Transverse colon (tissue), 4 donors: ENCODE results near the gene TNFRSF11A. TPM values are rescaled to one million over a fixed set of nuclear protein-coding genes. Genes with fewer than 3 reads are reported as not detected.

Experiments
- DNase-seq: peaks from one replicate; pipeline ENCODE4 v3.0.0-alpha.2; 2019
- H3K27ac ChIP-seq, 4 donors: fragments of 200-600 bp; sonication (generic); 2 replicates each; pipeline ENCODE4 v1.5.1; 2016 to 2018; ENCODE audit warnings: inconsistent platforms in 4 of 4
- H3K27me3 ChIP-seq: fragments of 200-600 bp; sonication (generic); 2 replicates; pipeline ENCODE4 v1.5.1; 2017; ENCODE audit warnings: inconsistent platforms
- H3K36me3 ChIP-seq, 4 donors: fragments of 200-600 bp; sonication (generic); 2 replicates each; pipeline ENCODE4 v1.5.1; 2017 to 2019; ENCODE audit warnings: inconsistent platforms in 4 of 4
- H3K4me1 ChIP-seq, 4 donors: fragments of 200-600 bp; sonication (generic); 2 replicates each; pipeline ENCODE4 v1.5.1; 2017 to 2020; ENCODE audit warnings: inconsistent platforms in 4 of 4
- H3K4me3 ChIP-seq, 4 donors: fragments of 200-600 bp; sonication (generic); 1 replicate in 1 of 4; 2 replicates in 3 of 4; pipeline versions ENCODE4 v1.5.1 to v1.6.1; 2017 to 2019; ENCODE audit warnings: inconsistent platforms in 4 of 4
- H3K9me3 ChIP-seq, 2 donors: fragments of 200-600 bp; sonication (generic); 2 replicates each; pipeline ENCODE4 v1.5.1; 2017 to 2019; ENCODE audit warnings: inconsistent platforms in 2 of 2
- EP300 ChIP-seq: sonication (generic); formaldehyde crosslinking; IDR thresholded peaks from one replicate; pipeline ENCODE4 v1.6.1; 2017; ENCODE audit warnings: antibody characterized with exemption, low read depth
- POLR2A ChIP-seq: fragments of 450-650 bp; IDR thresholded peaks from one replicate; pipeline ENCODE4 v1.6.1; 2016; ENCODE audit warnings: antibody characterized with exemption, mild to moderate bottlenecking, moderate library complexity
- POLR2AphosphoS5 ChIP-seq, 3 donors: sonication (generic); formaldehyde crosslinking; IDR thresholded peaks; one replicate each; pipeline ENCODE4 v1.6.1; 2016; ENCODE audit warnings: antibody characterized with exemption in 3 of 3
- WGBS, 2 donors: methylation state at CpG; one replicate each; pipeline ENCODE4 v1.1.5; 2018; ENCODE audit warnings: low coverage in 1 of 2; 5-methylcytosine and 5-hydroxymethylcytosine counted together
- in situ Hi-C, 4 donors: fragments of 200-750 bp; cut with MboI; loops; one replicate each; pipeline versions ENCODE4 v1.15.0 to v1.15.1; 2017; ENCODE audit warnings: low sequenced_read_pairs in 3 of 4, low pct_ligation_motif_present in 1 of 4, low pct_unique_long_range_greater_than_20kb in 1 of 4
- intact Hi-C: fragments of 100-400 bp; cut with DNase I; formaldehyde crosslinking; loops from one replicate; pipeline ENCODE4 v1.15.1; 2023; ENCODE audit warnings: low total_unique reads
- total RNA-seq, 4 donors: library from RNA; depleted of rRNA; stranded (reverse); fragments of >200 nt; gene quantifications; one replicate each; pipeline ENCODE4 v1.1.0, GENCODE V29; 2016
- TF ChIP-seq, protein P1 (sequence below), 5 experiments: fragments of 200-600 bp in 3 of 5; fragments of 450-650 bp in 2 of 5; sonication (generic) in 3 of 5; IDR thresholded peaks; 1 replicate in 2 of 5; 2 replicates in 3 of 5; pipeline ENCODE4 v1.5.1; 2016 to 2017; ENCODE audit warnings: antibody characterized with exemption in 5 of 5, inconsistent platforms in 3 of 5, mild to moderate bottlenecking in 2 of 5, moderate library complexity in 1 of 5

Gene TNFRSF11A
- total RNA-seq, 4 donors from 2014 or later, result 23.9 to 59.9 (median 31.6) TPM

- peaks cover 0 to 30% (median 17%) of the 10 kb centered on the region in 4 donors for H3K4me1 ChIP-seq
- in situ Hi-C loops (no loop called here), intact Hi-C loops (no loop called here)
- no peak overlapping the region for H3K4me3 ChIP-seq
- no peak for DNase-seq
- H3K27ac ChIP-seq, result no peak overlapping the region
- no peaks in the 10 kb centered on the region for H3K36me3 ChIP-seq
- no peaks in the 10 kb centered on the region for H3K9me3 ChIP-seq
- no peak for TF ChIP-seq EP300
- TF ChIP-seq POLR2A, result no peak
- TF ChIP-seq POLR2AphosphoS5 (IDR thresholded peaks at IDR 0.05), result no peak
- TF ChIP-seq, protein P1, sequence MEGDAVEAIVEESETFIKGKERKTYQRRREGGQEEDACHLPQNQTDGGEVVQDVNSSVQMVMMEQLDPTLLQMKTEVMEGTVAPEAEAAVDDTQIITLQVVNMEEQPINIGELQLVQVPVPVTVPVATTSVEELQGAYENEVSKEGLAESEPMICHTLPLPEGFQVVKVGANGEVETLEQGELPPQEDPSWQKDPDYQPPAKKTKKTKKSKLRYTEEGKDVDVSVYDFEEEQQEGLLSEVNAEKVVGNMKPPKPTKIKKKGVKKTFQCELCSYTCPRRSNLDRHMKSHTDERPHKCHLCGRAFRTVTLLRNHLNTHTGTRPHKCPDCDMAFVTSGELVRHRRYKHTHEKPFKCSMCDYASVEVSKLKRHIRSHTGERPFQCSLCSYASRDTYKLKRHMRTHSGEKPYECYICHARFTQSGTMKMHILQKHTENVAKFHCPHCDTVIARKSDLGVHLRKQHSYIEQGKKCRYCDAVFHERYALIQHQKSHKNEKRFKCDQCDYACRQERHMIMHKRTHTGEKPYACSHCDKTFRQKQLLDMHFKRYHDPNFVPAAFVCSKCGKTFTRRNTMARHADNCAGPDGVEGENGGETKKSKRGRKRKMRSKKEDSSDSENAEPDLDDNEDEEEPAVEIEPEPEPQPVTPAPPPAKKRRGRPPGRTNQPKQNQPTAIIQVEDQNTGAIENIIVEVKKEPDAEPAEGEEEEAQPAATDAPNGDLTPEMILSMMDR (IDR thresholded peaks at IDR 0.05), result no peak
- WGBS, 2 donors, result 44 to 57% methylated on average over 2 of the region's 2 CpGs
- peaks cover 3% of the 10 kb centered on the region for H3K27me3 ChIP-seq
Measured at GRCh38 chr18:62387257-62387656, 62.1 kb downstream of the TNFRSF11A start.

DNA sequence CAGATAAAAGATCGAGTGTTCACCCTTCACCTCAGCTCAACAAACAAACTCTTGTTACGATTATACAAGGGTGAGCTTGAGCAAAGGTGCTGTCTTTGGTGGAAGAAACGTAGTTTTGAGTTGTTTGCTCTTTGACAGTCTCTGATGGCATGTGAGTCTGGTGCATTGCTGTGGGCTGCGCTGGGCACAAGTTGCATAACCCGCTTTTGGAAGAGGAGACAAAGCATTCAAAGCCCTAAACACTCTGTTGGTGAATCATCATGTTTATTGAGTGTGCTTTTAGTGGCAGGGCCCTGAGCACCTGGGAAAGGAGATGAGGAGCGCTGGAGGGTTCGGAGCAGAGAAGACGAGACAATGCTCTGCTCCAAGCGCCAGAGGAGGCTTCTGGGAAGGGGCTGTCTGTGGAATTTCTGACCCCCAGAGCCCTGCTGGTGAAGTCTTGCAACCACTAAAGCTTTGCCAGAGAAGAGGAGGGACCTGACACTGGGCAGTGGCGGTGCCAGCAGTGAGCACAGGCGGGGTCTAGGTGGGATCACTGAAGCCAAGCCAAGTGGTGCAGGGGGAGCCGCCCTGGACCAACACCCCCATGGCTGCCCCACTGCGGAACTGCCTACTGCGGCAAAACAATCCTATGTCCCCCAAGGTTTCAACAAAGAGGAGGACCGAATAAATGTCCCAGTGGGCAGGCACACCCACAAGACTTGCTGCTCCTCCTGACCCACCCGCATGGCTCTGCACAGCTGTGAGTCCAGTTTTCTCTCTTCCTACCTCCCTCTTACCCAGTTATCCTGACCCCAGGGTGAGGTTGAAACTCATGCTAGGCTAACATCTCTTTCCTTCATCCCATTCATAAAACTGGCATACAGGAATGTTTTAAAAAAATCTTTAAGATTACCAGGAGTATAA is 64.0 kb downstream of the TNFRSF11A start:
- intact Hi-C loops (no loop called here), in situ Hi-C loops (no loop called here)
- H3K36me3 ChIP-seq, result no peaks in the 10 kb centered on the region
- TF ChIP-seq POLR2AphosphoS5 (IDR thresholded peaks at IDR 0.05) (no peak), EP300 (no peak), POLR2A (no peak)
- TF ChIP-seq, protein P1 (IDR thresholded peaks at IDR 0.05), result no peak
- H3K27me3 ChIP-seq, result peaks cover 3% of the 10 kb centered on the region
- H3K9me3 ChIP-seq, result no peaks in the 10 kb centered on the region
- no peak overlapping the region for H3K27ac ChIP-seq
- no peak for DNase-seq
- no peak overlapping the region for H3K4me3 ChIP-seq
- WGBS, 2 donors, result 83 to 84% methylated on average over 8 to 16 of the region's 16 CpGs
- peaks cover 0 to 30% (median 17%) of the 10 kb centered on the region in 4 donors for H3K4me1 ChIP-seq

DNA sequence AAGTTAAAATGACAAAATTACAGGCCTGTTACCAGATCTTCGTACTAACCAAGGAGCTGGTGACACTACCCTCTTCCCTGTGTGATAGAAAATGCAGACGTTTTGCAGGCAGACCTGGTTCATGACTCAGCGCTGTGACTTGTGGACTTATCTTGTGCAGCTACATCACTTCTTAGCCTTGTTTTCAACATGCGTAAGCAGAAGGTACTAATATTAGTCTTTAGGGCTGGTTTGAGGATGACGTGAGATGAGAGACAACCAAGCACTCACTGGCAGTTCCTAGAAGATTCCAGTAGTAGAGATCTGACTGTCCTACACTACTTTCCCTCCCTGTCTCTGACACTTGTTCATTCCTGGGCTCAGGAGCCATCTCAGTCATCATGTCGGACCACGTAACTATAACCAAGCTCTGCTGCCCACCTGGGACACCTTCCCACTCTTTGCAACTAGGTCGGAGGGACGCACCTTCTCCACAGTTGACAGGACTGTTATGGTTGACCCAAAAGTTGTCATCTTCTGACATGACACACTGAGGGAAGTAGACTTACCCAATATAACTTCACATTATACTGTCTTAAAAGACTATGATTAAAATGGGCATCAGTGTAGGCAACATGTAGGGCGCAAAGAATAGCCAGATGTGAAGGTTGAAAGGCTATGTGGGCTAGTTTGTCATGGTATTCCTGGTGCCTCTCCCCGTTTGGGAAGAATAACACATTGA is 64.8 kb downstream of the TNFRSF11A start:
- H3K4me1 ChIP-seq, result peaks cover 0 to 32% (median 18%) of the 10 kb centered on the region in 4 donors
- H3K36me3 ChIP-seq, result no peaks in the 10 kb centered on the region
- no peak overlapping the region for H3K27ac ChIP-seq
- in situ Hi-C loops, result no loop called here
- 82 to 83% methylated on average over 8 to 11 of the region's 11 CpGs for WGBS, 2 donors
- TF ChIP-seq EP300 (no peak), POLR2AphosphoS5 (IDR thresholded peaks at IDR 0.05) (no peak)
- TF ChIP-seq, protein P1 (IDR thresholded peaks at IDR 0.05), result no peak
- H3K27me3 ChIP-seq, result no peaks in the 10 kb centered on the region
- intact Hi-C loops, result no loop called here
- DNase-seq, result no peak
- H3K9me3 ChIP-seq, result no peaks in the 10 kb centered on the region
- no peak overlapping the region for H3K4me3 ChIP-seq

DNA sequence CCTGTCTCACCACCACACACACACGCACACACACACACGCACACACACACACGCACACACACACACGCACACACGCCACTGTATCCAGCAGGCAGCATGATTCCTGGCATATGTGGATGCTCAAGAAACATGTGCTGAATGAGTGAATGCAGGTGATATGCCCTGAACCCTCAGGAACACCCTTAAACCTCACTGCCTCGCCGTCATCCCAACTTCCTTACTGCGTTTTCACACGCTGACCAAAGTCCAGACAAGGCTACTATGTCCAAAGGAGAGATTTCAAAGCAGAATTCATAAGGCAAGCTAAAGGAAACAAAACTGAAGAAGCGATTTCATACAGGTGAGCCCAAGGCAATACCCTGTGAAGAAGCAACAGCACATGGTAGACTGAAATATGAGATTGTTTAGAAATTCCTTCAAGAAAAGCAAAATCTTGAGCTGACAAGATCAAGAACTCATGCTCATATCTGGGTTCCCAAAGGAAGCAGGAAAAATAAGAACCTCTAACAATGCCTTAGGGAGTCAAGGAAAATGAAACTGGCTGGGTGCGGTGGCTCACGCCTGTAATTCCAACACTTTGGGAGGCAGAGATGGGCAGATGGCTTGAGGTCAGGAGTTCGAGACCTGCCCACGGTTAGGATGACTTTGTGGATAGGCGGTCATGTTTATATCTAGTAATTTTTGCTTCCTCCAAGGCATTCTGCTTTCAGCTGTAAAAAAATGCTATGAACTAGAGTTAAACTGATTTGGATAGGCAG is 69.1 kb downstream of the TNFRSF11A start:
- Histone ChIP-seq H3K27ac (peak overlapping the region; percentile 50 to 76 (median 60)), H3K36me3 (no peaks in the 10 kb centered on the region), H3K4me3 (no peak overlapping the region), H3K9me3 (no peaks in the 10 kb centered on the region), H3K4me1 (peaks cover 0 to 24% (median 4%) of the 10 kb centered on the region in 4 donors), H3K27me3 (no peaks in the 10 kb centered on the region)
- TF ChIP-seq POLR2AphosphoS5 (IDR thresholded peaks at IDR 0.05) (peak in 1 of 3 donors; percentile 9), EP300 (no peak), POLR2A (no peak)
- TF ChIP-seq, protein P1 (IDR thresholded peaks at IDR 0.05), result no peak
- intact Hi-C loops (no loop called here), in situ Hi-C loops (no loop called here)
- WGBS, 2 donors, result 52 to 58% methylated on average over 10 to 15 of the region's 15 CpGs
- DNase-seq, result peak; percentile 62
